OCI-LY3 (cell line): Measurements from ENCODE around the gene SERPINE2.

Experiments
- CTCF ChIP-seq: fragments of 200-600, 300-600 bp; sonication (generic); IDR thresholded peaks from 2 replicates; pipeline ENCODE4 v1.5.1; 2014; ENCODE audit warnings: antibody characterized with exemption, low read length, low read depth
- EZH2phosphoT487 ChIP-seq: fragments of 200-600 bp; shearing (Covaris generic); IDR thresholded peaks from 2 replicates; pipeline ENCODE4 v1.6.1; 2018; ENCODE audit warnings: antibody characterized with exemption, mixed run types, low read depth

GRCh38 chr2:223976635-223977226 lies 62.4 kb downstream of the SERPINE2 start:
- TF ChIP-seq CTCF (no peak), EZH2phosphoT487 (no peak)
